ENCODE results near the gene KNL1.
A peak's percentile ranks its signal among the peaks of the same experiment; 100 is the strongest.
"Not testable (repeated sequence)": the region's sequence is repeated elsewhere in the genome, so short reads cannot be mapped to it uniquely, and the experiment has no call there.

The KNL1 gene

GRCh38 chr15:40680959-40681358 is 86.9 kb downstream of the KNL1 start:
- not testable (repeated sequence) for DNase-seq

DNA sequence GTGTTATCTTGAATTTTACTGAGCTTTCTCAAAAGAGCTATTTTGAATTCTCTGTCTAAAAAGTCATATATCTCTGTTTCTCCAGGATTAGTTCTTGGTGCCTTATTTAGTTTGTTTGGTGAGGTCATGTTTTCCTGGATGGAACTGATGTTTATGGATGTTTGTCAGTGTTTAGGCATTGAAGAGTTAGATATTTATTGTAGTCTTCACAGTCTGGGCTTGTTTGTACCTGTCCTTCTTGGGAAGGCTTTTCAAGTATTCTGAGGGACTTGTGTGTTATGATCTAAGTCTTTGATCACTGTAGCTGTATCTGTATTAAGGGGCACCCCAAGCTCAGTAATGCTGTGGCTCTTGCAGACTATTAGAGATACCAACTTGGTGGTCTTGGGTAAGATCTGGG is 90.3 kb downstream of the KNL1 start:
- no peak for DNase-seq

- DNase-seq = no peak
These were observed 91.3 kb downstream of the KNL1 start for GRCh38 chr15:40685376-40685775.

DNA sequence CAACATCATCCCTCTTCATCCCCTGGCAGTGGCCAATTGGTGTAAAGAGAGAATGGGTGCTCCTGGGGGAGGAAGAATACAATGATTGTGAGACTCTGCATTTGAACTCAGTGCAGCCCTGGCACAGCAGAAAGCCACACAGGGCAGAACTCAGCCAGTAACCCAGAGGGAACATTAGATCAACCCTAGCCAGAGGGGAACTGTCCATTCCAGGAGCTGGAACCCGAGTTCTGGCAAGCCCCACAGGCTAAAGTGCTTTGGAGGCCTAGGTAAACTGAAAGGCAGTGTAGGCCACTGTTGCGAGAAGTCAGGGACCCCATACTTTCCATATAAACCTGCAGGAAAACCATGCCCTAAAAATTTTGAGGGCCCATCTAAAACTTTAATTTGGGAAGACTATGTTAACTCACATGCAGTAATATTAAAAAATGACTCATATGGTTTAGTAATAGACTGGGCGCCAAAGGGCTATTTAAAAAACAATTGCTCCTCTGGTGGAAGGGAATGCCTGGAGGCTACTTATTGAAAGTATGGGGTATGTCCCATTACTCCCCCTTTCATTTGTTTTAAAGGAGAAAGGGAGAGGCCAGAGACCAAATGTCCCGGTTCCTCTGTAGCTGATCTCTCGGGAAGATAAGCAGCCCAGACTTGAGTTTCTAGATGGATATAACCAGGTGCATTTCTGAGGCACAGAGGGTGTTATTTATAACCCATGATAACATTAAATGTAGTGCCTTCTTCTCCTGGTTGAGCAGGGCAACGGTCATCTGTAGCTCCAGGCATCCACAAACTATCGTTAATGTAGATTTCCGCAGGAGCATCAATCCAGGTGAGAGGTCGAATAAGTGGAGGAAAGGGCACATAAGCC is 95.1 kb downstream of the KNL1 start:
- no peak for DNase-seq

- no peak for DNase-seq
These were observed 97.7 kb downstream of the KNL1 start for GRCh38 chr15:40691737-40692136.

DNA sequence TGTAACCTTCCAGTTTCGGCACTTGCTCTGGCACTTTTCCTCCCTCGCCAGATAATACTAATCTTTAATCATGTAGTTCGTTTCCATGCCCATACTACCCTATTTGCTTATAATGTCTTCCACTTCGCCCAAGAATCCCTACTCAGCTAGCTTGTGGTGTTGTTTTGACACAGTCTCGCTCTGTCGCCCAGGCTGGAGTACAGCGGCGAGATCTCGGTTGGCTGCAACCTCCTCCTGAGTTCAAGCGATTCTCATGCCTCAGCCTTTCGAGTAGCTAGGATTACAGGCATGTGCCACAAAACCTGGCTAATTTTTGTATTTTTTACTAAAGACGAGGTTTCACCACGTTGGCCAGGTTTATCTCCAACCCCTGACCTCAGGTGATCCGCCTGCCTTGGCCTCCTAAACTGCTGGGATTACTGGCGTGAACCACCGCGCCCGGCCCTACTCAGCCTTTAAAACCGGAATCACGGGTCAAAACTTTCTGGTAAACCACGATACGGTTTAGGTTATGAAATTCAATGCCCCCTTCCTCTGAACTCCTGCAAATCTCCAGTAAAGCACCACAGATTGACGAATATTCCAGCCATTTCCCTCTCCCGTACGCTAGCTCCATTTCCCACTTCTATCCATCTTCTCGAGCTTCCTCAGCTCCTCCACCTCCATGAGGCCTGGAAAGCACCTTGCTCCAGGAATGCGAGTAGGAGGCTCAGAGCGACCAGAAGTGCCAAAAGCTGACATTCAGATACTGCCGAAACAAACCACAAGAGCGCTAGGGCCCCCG is 100.0 kb downstream of the KNL1 start:
- DNase-seq = no peak

GRCh38 chr15:40694688-40695468 is 100.8 kb downstream of the KNL1 start, which contains the start of gene RAD51:
Gene RAD51, plus strand, starts transcription at chr15:40695174. Its CDS starts 3,585 bp downstream, at chr15:40698759.
- DNase-seq = peak; percentile 98

DNA sequence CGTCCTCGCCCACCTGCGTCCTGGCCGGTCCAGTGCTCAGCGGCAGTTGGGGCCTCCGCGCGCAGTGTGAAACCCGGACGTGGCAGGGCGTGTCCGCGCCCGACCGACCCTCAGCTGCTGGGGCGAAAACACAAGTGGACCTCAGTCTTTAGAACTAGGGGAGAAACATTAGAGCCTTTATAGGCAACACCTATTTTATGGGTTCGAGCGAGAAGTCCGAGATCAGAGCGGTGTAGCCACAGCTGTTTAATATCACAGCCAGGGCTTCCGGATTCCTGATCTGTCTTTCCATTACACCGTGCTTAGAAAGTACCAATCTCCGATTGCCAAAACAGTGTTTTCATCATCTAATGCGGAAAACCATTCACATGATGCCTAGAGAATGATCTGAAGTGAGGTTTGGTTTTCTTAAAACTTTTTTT is 101.4 kb downstream of the KNL1 start:
- DNase-seq = peak; percentile 47

DNA sequence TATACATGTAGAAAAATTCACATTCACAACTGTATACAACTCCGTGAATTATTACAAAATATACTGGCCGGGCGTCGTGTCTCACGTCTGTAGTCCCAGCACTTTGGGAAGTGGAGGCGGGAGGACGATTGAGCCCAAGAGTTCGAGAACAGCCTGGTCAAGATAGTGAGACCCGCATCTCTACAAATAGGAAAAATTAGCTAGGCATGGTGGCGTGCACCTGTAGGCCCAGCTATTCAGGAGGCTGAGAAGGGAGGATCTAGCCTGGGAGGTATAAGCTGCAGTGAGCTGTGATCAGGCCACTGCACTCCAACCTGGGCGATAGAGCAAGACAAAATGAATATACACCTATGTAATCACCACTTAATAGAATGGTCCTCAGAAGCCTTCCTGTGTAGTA is 102.2 kb downstream of the KNL1 start:
- DNase-seq = no peak

- DNase-seq = no peak
These were observed 103.9 kb downstream of the KNL1 start for GRCh38 chr15:40697916-40698315.

DNA sequence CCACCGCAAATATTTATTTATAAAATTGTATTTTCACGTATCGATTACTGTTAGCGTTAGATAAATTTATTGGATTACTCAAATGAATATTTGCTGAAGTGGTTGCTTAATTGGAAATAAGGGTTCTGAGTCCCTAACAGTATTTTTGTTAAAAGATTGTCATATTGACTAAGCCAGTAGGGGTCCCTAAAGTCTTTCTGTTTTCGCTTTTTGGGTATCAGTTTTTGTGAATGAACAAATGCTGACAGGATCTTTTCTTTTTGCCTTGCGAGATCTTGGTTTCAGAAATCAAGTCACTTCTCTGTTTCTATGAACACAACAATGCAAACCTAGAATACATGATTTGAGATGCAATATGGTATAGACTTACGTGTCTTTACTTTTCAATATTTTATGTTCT is 108.0 kb downstream of the KNL1 start:
- no peak for DNase-seq

DNA sequence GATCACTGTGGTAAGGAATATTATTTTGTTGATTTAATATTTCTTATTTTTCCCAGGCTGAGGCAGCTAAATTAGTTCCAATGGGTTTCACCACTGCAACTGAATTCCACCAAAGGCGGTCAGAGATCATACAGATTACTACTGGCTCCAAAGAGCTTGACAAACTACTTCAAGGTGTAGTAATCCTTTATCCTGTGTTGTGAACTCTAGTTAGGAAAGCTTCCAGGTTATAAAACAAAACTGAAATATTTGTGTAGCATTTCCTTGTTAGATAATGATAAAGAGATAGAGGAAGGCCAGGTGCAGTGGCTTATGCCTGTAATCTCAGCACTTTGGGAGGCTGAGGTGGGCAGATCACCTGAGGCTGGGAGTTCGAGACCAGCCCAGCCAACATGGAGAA is 112.1 kb downstream of the KNL1 start:
- no peak for DNase-seq

All from eye (tissue), 1 donor.